ENCODE data around the gene PRDM16.

Gene PRDM16

DNA sequence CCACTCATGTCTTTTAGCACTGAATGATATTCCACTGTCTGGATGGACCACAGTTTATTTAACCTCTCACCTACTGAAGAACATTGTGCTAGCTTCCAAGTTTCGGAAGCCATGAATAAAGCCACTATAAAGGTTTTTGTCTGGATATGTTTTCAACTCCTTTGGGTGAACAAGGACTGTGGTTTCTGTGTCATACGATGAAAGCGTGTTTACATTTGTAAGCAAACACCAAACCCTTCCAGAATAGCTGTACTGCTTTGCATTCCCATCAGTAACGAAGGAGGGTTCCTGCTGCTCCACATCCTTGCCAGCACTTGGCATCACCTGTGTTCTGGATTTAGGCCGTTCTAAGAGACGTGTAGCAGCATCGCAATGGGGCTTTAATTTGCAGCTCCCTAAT, 374.8 kb downstream of the PRDM16 start:
- no peaks in the 10 kb centered on the region for H3K9me3 Mint-ChIP-seq
- intact Hi-C loops (cut with micrococcal nuclease), result no loop called here
- peaks cover 8% of the 10 kb centered on the region for H3K27me3 Mint-ChIP-seq
- H3K4me1 Mint-ChIP-seq (ENCODE audit: low read depth), result no peaks in the 10 kb centered on the region
- H3K4me3 Mint-ChIP-seq, result no peak overlapping the region
- H3K36me3 Mint-ChIP-seq (ENCODE audit: low read depth), result no peaks in the 10 kb centered on the region
- H3K27ac Mint-ChIP-seq, result no peak overlapping the region

DNA sequence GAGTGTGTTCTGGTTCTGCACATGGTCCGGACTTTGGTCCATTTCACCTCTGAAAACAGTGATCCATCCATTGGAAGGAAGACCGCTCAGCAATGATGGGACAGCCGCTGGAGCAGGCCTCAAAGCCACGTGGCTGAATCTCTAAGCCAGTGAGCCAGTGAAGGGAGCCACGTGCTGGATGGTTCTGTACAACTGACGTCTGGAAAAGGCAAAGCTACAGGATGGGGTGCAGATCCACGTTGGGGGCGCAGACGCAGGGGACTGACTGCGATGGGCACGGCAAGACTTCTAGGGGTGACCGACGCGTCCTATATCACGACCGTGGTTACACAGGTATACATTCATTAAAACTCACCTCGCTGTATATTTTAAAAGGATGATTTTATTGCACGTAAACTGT, 375.3 kb downstream of the PRDM16 start:
- Mint-ChIP-seq H3K9me3 (no peaks in the 10 kb centered on the region), H3K36me3 (ENCODE audit: low read depth) (no peaks in the 10 kb centered on the region), H3K27me3 (peaks cover 10% of the 10 kb centered on the region), H3K4me3 (no peak overlapping the region), H3K4me1 (ENCODE audit: low read depth) (no peaks in the 10 kb centered on the region), H3K27ac (no peak overlapping the region)
- intact Hi-C loops (cut with micrococcal nuclease), result no loop called here

DNA sequence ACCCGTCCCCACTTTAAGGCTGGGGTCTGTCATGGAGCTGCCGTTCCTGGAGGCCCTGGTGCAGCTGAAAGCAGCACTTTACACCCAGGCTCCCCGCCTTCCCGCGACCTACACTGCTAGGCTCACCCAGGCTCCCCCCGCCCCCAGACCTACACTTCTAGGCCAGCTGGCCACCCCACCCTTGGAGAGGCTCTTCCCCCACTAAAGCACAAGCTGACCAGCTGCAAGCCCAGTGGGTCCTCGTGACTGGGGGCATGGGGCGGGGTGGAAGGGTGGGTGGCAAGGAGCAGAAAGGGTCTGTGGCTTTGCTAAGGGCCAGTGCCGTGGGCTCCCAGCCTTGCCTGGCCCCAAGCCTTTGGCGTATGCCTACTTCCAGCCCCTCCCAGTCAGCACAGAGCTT, 375.7 kb downstream of the PRDM16 start:
- Mint-ChIP-seq H3K9me3 (no peaks in the 10 kb centered on the region), H3K27ac (no peak overlapping the region), H3K4me1 (ENCODE audit: low read depth) (no peaks in the 10 kb centered on the region), H3K36me3 (ENCODE audit: low read depth) (no peaks in the 10 kb centered on the region), H3K4me3 (no peak overlapping the region), H3K27me3 (peaks cover 13% of the 10 kb centered on the region)
- intact Hi-C loops (cut with micrococcal nuclease), result no loop called here

DNA sequence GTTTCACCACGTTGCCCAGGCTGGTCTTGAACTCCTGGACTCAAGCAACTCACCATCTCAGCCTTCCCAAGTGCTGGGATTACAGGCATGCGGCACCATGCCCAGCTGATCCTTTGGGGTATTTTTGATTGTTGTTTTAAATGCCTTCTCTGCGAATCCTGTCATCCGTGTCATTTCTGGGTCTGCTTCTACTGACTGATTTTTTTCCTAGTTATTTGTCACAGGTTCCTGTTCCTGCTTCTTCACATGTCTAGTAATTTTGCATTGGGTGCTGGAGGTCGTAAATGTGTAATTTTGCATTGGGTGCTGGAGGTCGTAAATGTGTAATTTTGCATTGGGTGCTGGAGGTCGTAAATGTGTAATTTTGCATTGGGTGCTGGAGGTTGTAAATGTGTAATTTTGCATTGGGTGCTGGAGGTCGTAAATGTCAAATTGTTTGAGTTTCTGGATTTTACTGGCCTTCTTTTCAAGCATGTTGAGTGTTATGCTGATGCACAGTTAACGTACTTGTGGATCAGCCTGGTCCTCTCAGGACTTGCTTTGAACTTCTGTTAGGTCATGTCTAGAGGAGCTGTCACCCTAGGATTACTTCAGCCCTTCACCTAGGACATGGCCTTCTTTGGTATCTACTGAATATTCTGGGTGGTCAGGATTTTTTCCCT, 381.3 kb downstream of the PRDM16 start:
- Mint-ChIP-seq H3K9me3 (no peaks in the 10 kb centered on the region), H3K4me3 (no peak overlapping the region), H3K27me3 (peaks cover 41% of the 10 kb centered on the region), H3K36me3 (ENCODE audit: low read depth) (no peaks in the 10 kb centered on the region), H3K27ac (no peak overlapping the region), H3K4me1 (ENCODE audit: low read depth) (peaks cover 9% of the 10 kb centered on the region)
- intact Hi-C loops (cut with micrococcal nuclease), result no loop called here

DNA sequence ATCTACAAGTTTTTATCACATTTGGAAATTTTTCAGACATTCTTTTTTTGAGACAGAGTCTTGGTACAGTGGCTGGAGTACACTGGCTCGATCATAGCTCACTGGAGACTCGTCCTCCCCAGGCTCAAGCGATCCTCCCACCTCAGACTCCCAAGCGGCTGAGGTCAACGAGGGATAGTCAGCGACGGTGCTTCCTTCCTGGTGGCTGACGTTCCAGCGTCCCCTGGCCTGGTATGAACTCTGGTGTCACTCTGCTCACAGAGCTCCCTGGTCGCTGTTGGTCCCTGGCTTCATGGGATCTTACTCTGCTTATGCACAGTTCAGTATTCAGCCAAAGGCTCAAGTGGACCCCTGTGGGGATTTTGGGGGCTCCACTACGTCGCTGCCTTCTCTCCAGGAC, 382.0 kb downstream of the PRDM16 start:
- no peaks in the 10 kb centered on the region for H3K9me3 Mint-ChIP-seq
- peaks cover 9% of the 10 kb centered on the region for H3K4me1 Mint-ChIP-seq (ENCODE audit: low read depth)
- H3K4me3 Mint-ChIP-seq, result no peak overlapping the region
- no peaks in the 10 kb centered on the region for H3K36me3 Mint-ChIP-seq (ENCODE audit: low read depth)
- H3K27me3 Mint-ChIP-seq, result peaks cover 46% of the 10 kb centered on the region
- no peak overlapping the region for H3K27ac Mint-ChIP-seq
- intact Hi-C loops (cut with micrococcal nuclease), result no loop called here

DNA sequence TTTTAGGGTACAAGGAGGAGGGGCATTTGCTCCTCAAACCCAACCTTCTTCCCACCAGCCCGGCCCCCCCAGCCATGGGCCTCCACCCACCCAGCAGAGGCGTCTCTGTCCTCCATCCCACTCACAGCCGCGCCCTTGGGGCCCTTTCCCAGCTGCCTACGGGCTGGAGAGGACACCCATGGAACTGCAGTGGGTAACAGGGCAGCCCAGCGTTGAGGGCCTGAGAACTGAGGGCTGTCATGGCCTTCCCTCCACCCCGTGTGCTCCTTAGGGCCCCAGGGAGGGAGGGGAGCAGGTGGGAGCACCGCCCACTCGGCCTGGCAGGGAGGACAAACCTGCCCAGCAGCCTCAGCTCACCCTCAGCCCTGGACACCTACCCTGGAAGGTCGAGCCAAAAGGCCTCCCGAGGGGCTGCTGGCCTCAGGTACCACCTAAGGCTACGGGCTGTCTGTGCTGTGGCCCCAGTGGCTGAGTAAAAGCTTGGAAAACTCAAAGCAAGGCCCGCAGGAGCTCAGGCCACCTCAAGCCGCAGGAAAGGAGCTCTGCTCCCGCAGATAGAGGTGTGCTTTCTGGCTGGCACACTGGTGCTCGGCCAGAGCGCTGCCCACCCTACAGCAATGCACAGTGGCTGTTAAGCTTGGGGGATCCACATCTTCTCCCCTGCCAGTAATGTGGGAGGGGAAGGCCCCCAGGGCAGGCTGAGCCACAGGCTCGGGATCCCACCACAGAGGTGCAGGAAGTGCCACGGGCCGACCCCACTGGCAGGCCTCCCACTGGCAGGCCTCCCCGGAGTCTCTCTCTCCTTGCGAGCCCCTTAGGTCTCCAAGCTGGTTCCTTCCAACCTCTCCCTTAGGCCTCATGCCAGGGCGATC, 383.2 kb downstream of the PRDM16 start:
- Mint-ChIP-seq H3K9me3 (no peaks in the 10 kb centered on the region), H3K27ac (no peak overlapping the region), H3K4me3 (no peak overlapping the region), H3K4me1 (ENCODE audit: low read depth) (peaks cover 9% of the 10 kb centered on the region), H3K36me3 (ENCODE audit: low read depth) (no peaks in the 10 kb centered on the region), H3K27me3 (peaks cover 55% of the 10 kb centered on the region)
- intact Hi-C loops (cut with micrococcal nuclease), result no loop called here

DNA sequence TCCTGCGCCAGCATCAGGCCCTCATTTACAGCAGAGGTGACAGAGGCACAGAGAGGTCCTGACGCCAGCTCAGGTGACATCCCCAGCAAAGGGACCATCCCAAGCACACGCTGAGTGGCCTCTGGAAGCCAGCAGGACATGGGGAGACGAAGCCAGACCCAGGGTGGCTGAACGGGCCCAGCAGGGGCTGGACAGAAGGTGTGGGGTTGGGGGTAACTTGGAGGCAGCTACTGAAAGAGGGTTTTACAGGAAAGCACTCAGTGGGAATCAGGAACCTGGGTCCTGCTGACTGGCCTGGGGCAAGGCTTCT, 383.8 kb downstream of the PRDM16 start:
- Mint-ChIP-seq H3K4me3 (no peak overlapping the region), H3K27me3 (peaks cover 57% of the 10 kb centered on the region), H3K27ac (no peak overlapping the region), H3K9me3 (no peaks in the 10 kb centered on the region), H3K4me1 (ENCODE audit: low read depth) (peaks cover 9% of the 10 kb centered on the region), H3K36me3 (ENCODE audit: low read depth) (no peaks in the 10 kb centered on the region)
- intact Hi-C loops (cut with micrococcal nuclease), result no loop called here

DNA sequence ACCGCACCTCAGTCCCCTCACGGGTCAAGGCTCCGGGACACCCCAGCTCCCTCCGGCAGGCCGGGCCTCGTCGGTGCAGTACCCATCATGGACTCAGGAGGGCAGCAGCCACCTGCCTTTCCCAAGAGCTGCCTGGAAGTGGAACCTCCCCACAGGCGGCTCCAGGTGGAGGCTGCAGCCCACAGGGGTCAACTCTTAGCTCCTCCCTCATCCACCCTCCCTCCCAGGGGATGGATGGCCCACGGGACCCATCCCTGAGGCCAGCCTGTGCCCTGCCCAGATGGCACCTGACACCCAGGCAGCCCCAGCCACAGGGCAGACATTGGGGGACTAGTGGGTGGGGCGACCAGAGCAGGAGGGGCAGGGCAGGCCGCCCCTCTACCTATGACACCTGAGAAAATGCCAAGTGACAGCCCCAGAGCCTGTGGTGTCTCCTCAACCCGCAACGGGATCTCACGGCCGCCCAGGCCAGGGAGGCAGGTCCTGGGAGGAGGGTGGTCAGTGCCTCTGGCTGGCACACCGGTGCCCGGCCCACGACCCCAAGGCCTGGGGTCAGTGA, 384.3 kb downstream of the PRDM16 start:
- H3K36me3 Mint-ChIP-seq (ENCODE audit: low read depth), result no peaks in the 10 kb centered on the region
- peaks cover 59% of the 10 kb centered on the region for H3K27me3 Mint-ChIP-seq
- H3K9me3 Mint-ChIP-seq, result no peaks in the 10 kb centered on the region
- H3K4me1 Mint-ChIP-seq (ENCODE audit: low read depth), result peaks cover 9% of the 10 kb centered on the region
- H3K27ac Mint-ChIP-seq, result no peak overlapping the region
- H3K4me3 Mint-ChIP-seq, result no peak overlapping the region
- intact Hi-C loops (cut with micrococcal nuclease), result no loop called here

DNA sequence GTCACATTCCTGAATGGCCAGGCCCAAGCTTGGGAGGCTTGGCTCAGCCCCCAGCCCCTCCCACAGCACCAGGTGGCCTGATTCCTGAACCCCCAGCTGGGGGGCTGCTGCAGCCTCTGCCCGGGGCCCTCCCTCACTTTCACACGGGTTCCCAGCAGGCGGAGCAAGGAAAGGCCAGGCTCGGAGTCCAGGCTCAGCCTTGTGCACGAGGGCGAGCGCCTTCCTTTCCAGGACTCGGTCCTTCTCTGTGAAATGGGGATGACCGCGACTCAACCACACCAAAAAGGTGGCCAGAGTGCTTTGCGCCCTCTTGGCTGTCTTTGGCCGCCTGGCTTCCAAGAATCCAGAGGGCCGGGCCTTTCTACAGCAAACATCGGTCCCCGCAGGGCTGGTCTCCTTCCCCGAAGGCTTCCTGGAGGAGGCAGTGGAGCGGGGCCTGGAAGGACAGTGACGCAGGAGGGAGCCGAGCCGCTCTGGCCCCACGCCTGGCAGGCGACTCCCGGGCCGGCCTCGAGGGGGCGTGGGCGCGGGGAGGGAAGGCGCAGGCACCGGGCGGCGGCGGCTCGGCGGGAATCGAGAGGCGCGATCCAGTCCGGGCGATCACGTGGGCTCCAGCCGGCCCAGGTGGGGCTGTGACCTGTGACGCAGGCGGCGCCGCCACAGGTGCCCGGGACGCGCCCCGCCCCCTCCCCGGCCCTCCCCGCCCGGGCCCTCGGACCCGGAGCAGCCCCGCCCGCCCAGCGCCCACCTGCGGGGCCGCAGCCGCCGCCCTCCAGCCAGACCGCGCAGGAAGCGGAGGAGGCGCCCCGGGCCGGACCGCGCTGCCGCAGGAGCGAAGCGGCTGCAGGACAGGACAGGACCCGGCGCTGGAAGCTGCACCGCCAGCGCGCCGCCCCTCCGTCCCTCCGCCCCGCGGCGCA, 385.1 kb downstream of the PRDM16 start, which contains the start of gene ARHGEF16:
Gene ARHGEF16, plus strand, starts transcription at position 775 of the 920 bp plus-strand sequence. CDS start 8,420 bp downstream, outside the sequence.
- H3K9me3 Mint-ChIP-seq, result no peaks in the 10 kb centered on the region
- H3K27me3 Mint-ChIP-seq, result peaks cover 64% of the 10 kb centered on the region
- intact Hi-C loops (cut with micrococcal nuclease), result loop anchor here (2.0 kb wide), 1 partner anchor 31 kb away; no protein-coding TSS in a partner anchor
- H3K27ac Mint-ChIP-seq, result no peak within 1 kb of the TSS
- peak within 1 kb of the TSS; percentile 58 for H3K4me3 Mint-ChIP-seq
- peaks cover 9% of the 10 kb centered on the region for H3K4me1 Mint-ChIP-seq (ENCODE audit: low read depth)
- H3K36me3 Mint-ChIP-seq (ENCODE audit: low read depth), result no peaks in the 10 kb centered on the region

DNA sequence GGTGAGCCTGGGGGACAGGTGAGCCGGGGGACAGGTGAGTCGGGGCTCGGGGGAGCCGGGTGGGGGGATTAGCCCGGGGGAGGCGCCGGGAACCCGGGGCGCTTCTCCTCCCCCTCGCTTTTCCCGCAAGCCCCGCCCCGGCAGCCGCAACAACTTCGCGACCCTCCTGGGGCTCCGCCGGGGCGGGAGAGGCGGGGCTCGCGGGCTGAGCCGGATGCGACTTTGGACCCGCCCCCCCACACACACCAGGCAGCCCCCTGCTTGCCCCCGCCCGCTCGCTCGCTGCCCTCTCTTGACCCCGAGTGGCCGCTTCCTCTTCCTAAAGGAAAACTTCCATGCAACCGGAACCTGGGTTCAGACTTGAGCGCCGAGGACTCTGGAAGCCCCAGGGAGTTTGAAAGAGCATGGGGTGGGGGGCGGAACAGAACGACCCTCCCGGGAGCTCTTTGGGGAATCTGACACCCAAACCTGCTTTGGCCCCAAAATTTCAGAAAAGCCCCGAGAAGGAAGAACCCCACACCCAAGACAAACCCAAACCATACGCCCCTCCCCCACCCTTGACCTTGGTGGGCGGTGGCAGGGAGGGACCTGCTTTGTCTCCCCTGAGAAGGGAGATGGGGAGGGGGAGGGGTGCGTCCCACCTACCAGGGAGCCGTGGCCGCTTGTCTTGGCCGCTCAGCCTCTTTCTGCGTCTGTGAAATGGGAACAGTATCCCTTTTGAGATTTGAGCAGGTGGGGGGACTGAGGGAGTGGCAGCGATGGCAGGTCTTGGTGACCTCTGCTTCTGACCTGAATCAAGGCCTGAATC, 386.0 kb downstream of the PRDM16 start:
- Mint-ChIP-seq H3K36me3 (ENCODE audit: low read depth) (no peaks in the 10 kb centered on the region), H3K27ac (no peak overlapping the region), H3K27me3 (peaks cover 59% of the 10 kb centered on the region), H3K4me1 (ENCODE audit: low read depth) (peaks cover 9% of the 10 kb centered on the region), H3K4me3 (peak overlapping the region; percentile 58), H3K9me3 (no peaks in the 10 kb centered on the region)
- intact Hi-C loops (cut with micrococcal nuclease), result loop anchor here (2.0 kb wide), 1 partner anchor 30 kb away; no protein-coding TSS in a partner anchor

DNA sequence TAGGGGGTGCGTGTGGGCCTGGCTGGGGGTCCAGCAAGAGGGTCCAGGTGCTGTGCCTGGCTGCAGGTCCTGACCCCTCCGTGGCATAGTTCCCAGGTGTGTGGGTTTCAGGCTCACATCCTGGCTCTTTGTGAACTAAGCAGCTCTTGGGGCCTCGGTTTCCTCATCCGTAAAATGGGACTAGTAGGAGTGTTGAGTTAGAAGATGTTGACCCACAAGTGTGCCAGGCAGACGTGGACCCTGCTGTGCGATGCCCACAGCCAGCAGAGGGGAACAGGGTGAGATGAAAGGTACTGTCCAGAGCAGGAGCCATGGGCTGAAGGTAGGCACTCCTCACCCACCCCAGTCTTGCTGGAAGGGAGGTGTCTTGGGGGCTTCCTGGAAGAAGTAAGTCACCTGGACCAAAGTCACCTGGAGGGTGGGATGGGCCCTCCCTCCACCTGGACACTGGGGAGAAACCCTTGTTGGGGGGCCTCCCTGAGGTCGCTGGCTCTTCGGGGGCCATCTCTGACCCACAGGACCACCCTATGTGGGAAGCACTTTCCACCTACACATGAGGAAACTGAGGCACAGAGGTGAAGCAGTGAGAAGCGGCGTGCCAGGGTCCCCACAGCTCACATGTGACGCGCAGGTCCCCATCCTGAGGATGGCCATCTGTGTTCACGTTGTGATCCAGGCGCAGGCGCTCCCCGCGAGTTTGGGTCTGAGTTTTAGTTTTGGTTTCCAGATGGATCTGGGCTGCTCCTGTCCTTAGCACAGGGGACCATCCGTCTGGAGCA, 386.9 kb downstream of the PRDM16 start:
- intact Hi-C loops (cut with micrococcal nuclease), result loop anchor here (2.0 kb wide), 1 partner anchor 29 kb away; no protein-coding TSS in a partner anchor
- Mint-ChIP-seq H3K27me3 (peaks cover 55% of the 10 kb centered on the region), H3K4me3 (no peak overlapping the region), H3K9me3 (no peaks in the 10 kb centered on the region), H3K4me1 (ENCODE audit: low read depth) (peaks cover 9% of the 10 kb centered on the region), H3K27ac (no peak overlapping the region), H3K36me3 (ENCODE audit: low read depth) (no peaks in the 10 kb centered on the region)

DNA sequence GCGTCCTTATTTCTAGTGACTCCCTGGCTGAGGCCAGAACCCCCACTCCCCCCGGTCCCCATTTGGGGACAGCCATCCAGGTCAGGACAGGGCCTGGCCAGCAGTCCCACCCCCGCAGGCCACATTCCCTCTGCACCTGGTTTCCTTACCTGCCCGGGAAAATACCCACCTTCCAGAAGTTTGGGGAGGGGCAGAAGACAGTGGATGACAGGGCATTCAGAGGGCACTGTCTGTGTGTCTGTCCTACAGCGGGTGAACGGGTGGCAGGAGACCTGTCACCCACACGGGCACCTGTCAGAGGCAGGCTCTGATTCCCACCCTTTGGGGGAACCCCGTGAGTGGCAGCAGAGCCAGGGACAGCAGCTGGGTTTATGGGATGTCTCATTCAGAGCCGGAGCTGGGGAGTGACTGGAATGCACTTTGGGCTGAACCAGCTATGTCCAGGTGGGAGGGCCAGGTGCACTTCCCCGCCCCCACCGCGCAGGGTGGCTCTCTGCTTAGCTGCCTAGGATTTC, 387.5 kb downstream of the PRDM16 start:
- H3K27ac Mint-ChIP-seq, result no peak overlapping the region
- peaks cover 49% of the 10 kb centered on the region for H3K27me3 Mint-ChIP-seq
- intact Hi-C loops (cut with micrococcal nuclease), result no loop called here
- peaks cover 9% of the 10 kb centered on the region for H3K4me1 Mint-ChIP-seq (ENCODE audit: low read depth)
- H3K4me3 Mint-ChIP-seq, result no peak overlapping the region
- no peaks in the 10 kb centered on the region for H3K9me3 Mint-ChIP-seq
- no peaks in the 10 kb centered on the region for H3K36me3 Mint-ChIP-seq (ENCODE audit: low read depth)

Measured in dendritic cell treated with granulocyte-macrophage colony-stimulating factor and Interleukin-4, amounts not matched to agents 40 ng/mL and 50 ng/mL, for 4 days (primary cell).